ENCODE measurements around the gene ACTR6. TPM values are rescaled to one million over a fixed set of nuclear protein-coding genes. Genes with fewer than 3 reads are reported as not detected.
"Not testable (repeated sequence)": the region's sequence is repeated elsewhere in the genome, so short reads cannot be mapped to it uniquely, and the experiment has no call there.

The ACTR6 gene
- total RNA-seq, 1 experiment from 2014 or later = 38.8 TPM

DNA sequence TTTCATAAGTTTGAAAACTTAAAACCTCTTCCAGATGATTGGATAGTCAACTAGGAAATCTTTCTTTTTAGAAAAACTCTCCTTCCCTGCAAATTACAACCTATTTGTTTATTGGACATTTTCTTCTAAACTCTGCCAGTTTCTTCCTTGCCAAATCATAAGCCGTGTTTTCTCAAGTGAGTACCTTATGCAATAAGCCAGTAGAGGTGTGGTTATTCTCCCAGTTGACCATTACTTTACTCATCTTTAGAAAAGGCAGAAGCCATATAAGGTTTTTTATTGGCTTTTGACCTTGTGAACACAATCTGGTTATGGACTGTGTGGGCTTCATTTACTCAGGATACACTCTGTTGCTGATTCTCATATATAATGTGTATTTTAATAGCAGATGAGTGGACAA is 14.6 kb downstream of the ACTR6 start:
- H3K36me3 ChIP-seq (ENCODE audit: insufficient read depth, low read length) = peaks cover 48% of the 10 kb centered on the region
- no peaks in the 10 kb centered on the region for H3K4me1 ChIP-seq (ENCODE audit: low read length)
- H3K79me2 ChIP-seq (ENCODE audit: low read length) = peaks cover 4% of the 10 kb centered on the region; the same call in 1 of the 2 replicates
- H3K9me2 ChIP-seq (replicated peaks; ENCODE audit: insufficient read depth, low read length) = no peaks in the 10 kb centered on the region
- H3K9ac ChIP-seq (ENCODE audit: low read length) = no peak overlapping the region
- H3K4me3 ChIP-seq (ENCODE audit: low read length) = no peak overlapping the region
- H3K9me3 ChIP-seq (ENCODE audit: low read length) = no peaks in the 10 kb centered on the region
- H3K27me3 ChIP-seq (ENCODE audit: low read length) = no peaks in the 10 kb centered on the region
- no peak overlapping the region for H3K4me2 ChIP-seq (ENCODE audit: low read depth, low read length, poor library complexity, severe bottlenecking)
- H3K27ac ChIP-seq (ENCODE audit: low read length) = no peak overlapping the region
- no peaks in the 10 kb centered on the region for H4K20me1 ChIP-seq (ENCODE audit: insufficient read depth, low read depth, low read length)
- DNase-seq = no peak
- no peak overlapping the region for H2AFZ ChIP-seq (ENCODE audit: low read length)

DNA sequence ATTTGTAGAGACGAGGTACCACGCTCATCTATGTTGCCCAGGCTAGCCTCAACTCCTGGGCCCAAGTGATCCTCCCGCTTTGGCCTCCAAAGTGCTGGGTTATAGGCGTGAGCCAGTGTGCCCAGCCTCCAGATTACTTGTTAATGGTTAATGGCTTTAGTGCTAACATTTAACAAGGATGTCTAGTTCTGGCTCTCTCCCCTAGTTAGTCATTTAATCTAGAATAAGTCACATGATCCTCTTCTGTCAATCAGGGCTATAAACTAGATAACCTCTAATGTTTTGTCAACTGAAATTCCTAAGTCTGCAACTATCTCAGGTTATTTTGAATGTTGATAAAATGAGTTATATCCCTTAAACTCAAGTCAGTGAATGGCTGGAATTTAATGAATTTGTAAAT is 15.7 kb downstream of the ACTR6 start:
- Histone ChIP-seq H3K79me2 (ENCODE audit: low read length) (peaks cover 4% of the 10 kb centered on the region; the same call in 1 of the 2 replicates), H2AFZ (ENCODE audit: low read length) (no peak overlapping the region), H3K4me3 (ENCODE audit: low read length) (no peak overlapping the region), H3K27me3 (ENCODE audit: low read length) (no peaks in the 10 kb centered on the region), H3K36me3 (ENCODE audit: insufficient read depth, low read length) (peaks cover 55% of the 10 kb centered on the region), H3K27ac (ENCODE audit: low read length) (no peak overlapping the region), H3K4me1 (ENCODE audit: low read length) (no peaks in the 10 kb centered on the region), H4K20me1 (ENCODE audit: insufficient read depth, low read depth, low read length) (no peaks in the 10 kb centered on the region), H3K9me2 (replicated peaks; ENCODE audit: insufficient read depth, low read length) (no peaks in the 10 kb centered on the region), H3K9ac (ENCODE audit: low read length) (no peak overlapping the region), H3K9me3 (ENCODE audit: low read length) (no peaks in the 10 kb centered on the region), H3K4me2 (ENCODE audit: low read depth, low read length, poor library complexity, severe bottlenecking) (no peak overlapping the region)
- DNase-seq = no peak

DNA sequence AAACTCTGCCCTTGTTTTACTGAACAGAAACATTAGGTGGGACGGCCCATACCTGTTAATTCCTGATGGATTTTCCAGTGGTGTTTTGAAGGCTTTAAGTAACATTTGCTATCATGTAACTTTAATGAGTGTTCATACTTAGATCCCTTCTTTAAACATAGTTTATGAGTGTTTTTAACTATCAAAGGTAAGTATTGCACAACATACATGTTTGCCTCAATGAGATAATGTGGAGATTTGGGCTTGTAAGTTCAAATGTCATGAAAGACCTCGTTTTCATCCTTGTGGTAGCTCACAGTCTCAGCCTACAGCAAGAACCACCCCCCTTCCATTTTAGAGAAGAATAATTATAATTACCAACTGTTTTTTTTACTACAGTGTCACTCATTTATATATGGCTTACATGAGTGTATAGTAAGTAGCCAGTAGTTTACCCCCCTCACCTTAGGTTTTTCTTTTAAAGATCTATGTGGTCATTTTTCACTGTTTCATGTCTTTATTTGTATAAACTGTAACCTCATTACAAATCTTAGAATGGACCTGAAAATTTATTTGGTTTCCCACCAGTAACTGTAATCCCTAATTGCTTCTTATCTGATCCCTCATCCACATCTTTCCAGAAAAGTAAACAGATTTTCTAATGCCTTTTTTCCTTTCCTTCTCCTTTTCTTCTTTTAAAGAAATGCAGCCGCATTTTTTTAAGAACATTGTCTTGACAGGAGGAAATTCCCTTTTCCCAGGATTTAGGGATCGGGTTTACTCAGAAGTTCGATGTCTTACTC is 18.9 kb downstream of the ACTR6 start:
- H2AFZ ChIP-seq (ENCODE audit: low read length) = no peak overlapping the region
- H3K9me3 ChIP-seq (ENCODE audit: low read length) = no peaks in the 10 kb centered on the region
- H4K20me1 ChIP-seq (ENCODE audit: insufficient read depth, low read depth, low read length) = no peaks in the 10 kb centered on the region
- H3K4me3 ChIP-seq (ENCODE audit: low read length) = no peak overlapping the region
- no peaks in the 10 kb centered on the region for H3K9me2 ChIP-seq (replicated peaks; ENCODE audit: insufficient read depth, low read length)
- no peak overlapping the region for H3K9ac ChIP-seq (ENCODE audit: low read length)
- no peaks in the 10 kb centered on the region for H3K4me1 ChIP-seq (ENCODE audit: low read length)
- H3K27me3 ChIP-seq (ENCODE audit: low read length) = no peaks in the 10 kb centered on the region
- H3K27ac ChIP-seq (ENCODE audit: low read length) = no peak overlapping the region
- peaks cover 43% of the 10 kb centered on the region; the same call in 1 of the 2 replicates for H3K36me3 ChIP-seq (ENCODE audit: insufficient read depth, low read length)
- H3K79me2 ChIP-seq (ENCODE audit: low read length) = peaks cover 4% of the 10 kb centered on the region; the same call in 1 of the 2 replicates
- no peak for DNase-seq
- no peak overlapping the region for H3K4me2 ChIP-seq (ENCODE audit: low read depth, low read length, poor library complexity, severe bottlenecking)

DNA sequence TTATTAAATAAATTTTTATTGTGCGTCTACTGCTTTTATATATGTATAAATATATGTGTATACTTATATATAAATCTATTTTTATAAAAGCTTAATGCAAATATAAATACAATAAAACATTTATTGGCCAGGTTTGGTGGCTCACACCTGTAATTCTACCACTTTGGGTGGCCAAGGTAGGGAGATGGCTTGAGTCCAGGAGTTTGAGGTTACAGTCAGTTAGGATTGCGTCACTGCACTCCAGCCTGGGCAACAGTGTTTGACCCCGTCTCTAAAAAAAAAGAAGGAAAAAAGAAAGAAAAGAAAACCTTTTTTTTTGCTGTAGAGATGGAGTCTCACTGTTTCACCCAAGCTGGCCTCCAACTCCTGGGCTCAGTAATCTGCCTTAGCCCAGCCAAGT is 20.9 kb downstream of the ACTR6 start:
- peaks cover 45% of the 10 kb centered on the region for H3K36me3 ChIP-seq (ENCODE audit: insufficient read depth, low read length)

DNA sequence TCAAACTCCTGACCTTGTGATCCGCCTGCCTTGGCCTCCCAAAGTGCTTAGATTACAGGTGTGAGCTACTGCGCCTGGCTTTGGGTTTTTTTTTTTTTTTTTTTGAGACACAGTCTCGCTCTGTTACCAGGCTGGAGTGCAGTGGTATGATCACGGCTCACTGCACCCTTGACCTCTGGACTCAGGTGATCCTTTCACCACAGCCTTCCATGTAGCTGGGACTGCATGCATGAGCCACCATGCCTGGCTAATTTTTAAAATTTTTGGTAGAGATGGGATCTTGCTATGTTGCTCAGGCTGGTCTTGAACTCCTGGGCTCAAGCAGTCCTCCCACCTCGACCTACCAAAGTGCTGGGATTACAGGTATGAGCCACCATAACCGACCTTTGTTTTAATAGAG is 21.6 kb downstream of the ACTR6 start:
- H4K20me1 ChIP-seq (ENCODE audit: insufficient read depth, low read depth, low read length); H3K9ac ChIP-seq (ENCODE audit: low read length); H3K9me2 ChIP-seq (replicated peaks; ENCODE audit: insufficient read depth, low read length); H3K4me3 ChIP-seq (ENCODE audit: low read length); H3K27me3 ChIP-seq (ENCODE audit: low read length); H3K4me1 ChIP-seq (ENCODE audit: low read length); H3K79me2 ChIP-seq (ENCODE audit: low read length); DNase-seq; H3K4me2 ChIP-seq (ENCODE audit: low read depth, low read length, poor library complexity, severe bottlenecking); H2AFZ ChIP-seq (ENCODE audit: low read length); H3K27ac ChIP-seq (ENCODE audit: low read length); H3K9me3 ChIP-seq (ENCODE audit: low read length): not testable (repeated sequence)
- H3K36me3 ChIP-seq (ENCODE audit: insufficient read depth, low read length) = peaks cover 42% of the 10 kb centered on the region

More for the DNA sequence above, 20.9 kb downstream of the ACTR6 start:
- no peak for DNase-seq
- H3K4me2 ChIP-seq (ENCODE audit: low read depth, low read length, poor library complexity, severe bottlenecking) = no peak overlapping the region
- no peak overlapping the region for H3K4me3 ChIP-seq (ENCODE audit: low read length)
- no peaks in the 10 kb centered on the region for H4K20me1 ChIP-seq (ENCODE audit: insufficient read depth, low read depth, low read length)
- no peaks in the 10 kb centered on the region for H3K9me2 ChIP-seq (replicated peaks; ENCODE audit: insufficient read depth, low read length)
- H3K9ac ChIP-seq (ENCODE audit: low read length) = no peak overlapping the region
- H3K9me3 ChIP-seq (ENCODE audit: low read length) = no peaks in the 10 kb centered on the region
- no peak overlapping the region for H3K27ac ChIP-seq (ENCODE audit: low read length)
- no peaks in the 10 kb centered on the region for H3K27me3 ChIP-seq (ENCODE audit: low read length)
- no peak overlapping the region for H2AFZ ChIP-seq (ENCODE audit: low read length)
- H3K79me2 ChIP-seq (ENCODE audit: low read length) = no peaks in the 10 kb centered on the region
- H3K4me1 ChIP-seq (ENCODE audit: low read length) = no peaks in the 10 kb centered on the region

DNA sequence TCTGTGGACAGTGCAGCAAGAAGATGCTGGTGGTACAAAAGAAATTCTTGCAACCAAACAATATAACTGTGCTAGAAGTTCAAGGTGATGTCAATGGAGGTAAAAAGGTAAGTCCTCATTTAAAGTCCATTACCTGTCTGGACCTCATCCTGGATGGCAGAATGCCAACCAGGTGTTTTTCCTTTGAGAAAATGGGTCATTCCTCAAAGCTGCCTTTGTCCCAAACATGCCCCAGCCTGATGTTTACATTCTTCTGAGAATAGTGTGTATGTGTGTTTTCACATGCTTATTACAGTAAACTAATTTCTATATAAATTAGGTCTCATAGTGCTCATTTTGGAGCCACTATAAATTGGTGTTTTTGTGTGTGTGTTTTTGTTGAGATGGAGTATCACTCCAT is 24.9 kb downstream of the ACTR6 start:
- Histone ChIP-seq H3K27ac (ENCODE audit: low read length) (no peak overlapping the region), H3K36me3 (ENCODE audit: insufficient read depth, low read length) (peaks cover 23% of the 10 kb centered on the region), H3K4me2 (ENCODE audit: low read depth, low read length, poor library complexity, severe bottlenecking) (no peak overlapping the region), H3K9me3 (ENCODE audit: low read length) (no peaks in the 10 kb centered on the region), H3K4me1 (ENCODE audit: low read length) (no peaks in the 10 kb centered on the region), H4K20me1 (ENCODE audit: insufficient read depth, low read depth, low read length) (no peaks in the 10 kb centered on the region), H3K9ac (ENCODE audit: low read length) (no peak overlapping the region), H3K27me3 (ENCODE audit: low read length) (no peaks in the 10 kb centered on the region), H2AFZ (ENCODE audit: low read length) (no peak overlapping the region), H3K79me2 (ENCODE audit: low read length) (no peaks in the 10 kb centered on the region), H3K4me3 (ENCODE audit: low read length) (no peak overlapping the region), H3K9me2 (replicated peaks; ENCODE audit: insufficient read depth, low read length) (no peaks in the 10 kb centered on the region)
- DNase-seq = no peak

DNA sequence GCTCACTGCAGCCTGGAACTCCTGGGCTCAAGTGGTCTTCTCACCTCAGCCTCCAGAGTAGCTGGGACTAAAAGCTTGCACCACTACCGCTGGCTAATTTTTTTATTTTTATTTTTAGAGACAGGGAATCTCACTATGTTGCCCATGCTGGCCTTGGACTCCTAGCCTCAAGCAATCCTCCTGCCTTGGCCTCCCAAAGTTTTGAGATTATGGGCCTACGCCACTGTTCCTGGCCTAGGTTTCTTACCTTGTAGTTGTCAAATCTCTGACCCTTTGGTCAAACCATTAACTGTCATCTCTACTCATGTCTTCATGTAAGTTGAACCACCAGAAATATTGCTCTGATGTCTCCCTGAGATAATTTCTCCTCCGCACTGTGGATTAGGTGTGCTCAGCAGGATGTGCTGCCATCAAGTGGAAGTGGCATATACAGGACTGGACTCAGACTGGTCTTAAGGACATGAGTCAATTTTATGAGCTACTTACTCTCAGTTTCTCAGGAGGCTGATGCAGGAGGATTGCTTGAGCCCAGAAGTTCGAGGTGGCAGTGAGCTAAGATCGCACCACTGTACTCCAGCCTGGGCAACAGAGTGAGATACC is 28.5 kb downstream of the ACTR6 start:
- DNase-seq = peak; percentile 45
- H3K4me1 ChIP-seq (ENCODE audit: low read length) = no peaks in the 10 kb centered on the region
- no peaks in the 10 kb centered on the region for H4K20me1 ChIP-seq (ENCODE audit: insufficient read depth, low read depth, low read length)
- no peak overlapping the region for H3K4me3 ChIP-seq (ENCODE audit: low read length)
- H3K9me3 ChIP-seq (ENCODE audit: low read length) = no peaks in the 10 kb centered on the region
- H3K9me2 ChIP-seq (replicated peaks; ENCODE audit: insufficient read depth, low read length) = no peaks in the 10 kb centered on the region
- no peak overlapping the region for H3K9ac ChIP-seq (ENCODE audit: low read length)
- H3K36me3 ChIP-seq (ENCODE audit: insufficient read depth, low read length) = peaks cover 15% of the 10 kb centered on the region
- no peaks in the 10 kb centered on the region for H3K79me2 ChIP-seq (ENCODE audit: low read length)
- H2AFZ ChIP-seq (ENCODE audit: low read length) = no peak overlapping the region
- H3K27ac ChIP-seq (ENCODE audit: low read length) = no peak overlapping the region
- no peaks in the 10 kb centered on the region for H3K27me3 ChIP-seq (ENCODE audit: low read length)
- H3K4me2 ChIP-seq (ENCODE audit: low read depth, low read length, poor library complexity, severe bottlenecking) = no peak overlapping the region

DNA sequence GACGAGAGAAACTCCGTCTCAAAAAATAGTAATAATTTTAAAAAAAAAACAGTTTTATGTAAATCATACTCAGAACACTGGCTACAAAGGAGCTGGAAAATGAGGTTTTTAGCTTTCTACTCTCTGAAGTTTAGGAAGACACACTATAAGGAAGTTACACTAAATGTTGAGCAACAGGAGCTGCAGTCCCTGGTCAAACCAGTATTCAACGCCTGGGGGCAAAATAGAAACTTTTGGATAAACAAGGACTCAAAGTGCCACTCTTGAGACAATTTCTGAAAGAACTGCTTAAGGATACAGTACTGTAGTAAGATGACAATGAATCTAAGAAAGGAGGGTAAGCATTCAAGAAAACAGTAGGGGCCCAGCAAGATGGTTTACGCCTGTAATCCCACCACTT is 29.3 kb downstream of the ACTR6 start:
- Histone ChIP-seq H3K9me2 (replicated peaks; ENCODE audit: insufficient read depth, low read length) (no peaks in the 10 kb centered on the region), H4K20me1 (ENCODE audit: insufficient read depth, low read depth, low read length) (no peaks in the 10 kb centered on the region), H3K27ac (ENCODE audit: low read length) (no peak overlapping the region), H3K4me2 (ENCODE audit: low read depth, low read length, poor library complexity, severe bottlenecking) (no peak overlapping the region), H3K79me2 (ENCODE audit: low read length) (no peaks in the 10 kb centered on the region), H3K4me3 (ENCODE audit: low read length) (no peak overlapping the region), H3K9ac (ENCODE audit: low read length) (no peak overlapping the region), H3K36me3 (ENCODE audit: insufficient read depth, low read length) (peaks cover 15% of the 10 kb centered on the region), H3K4me1 (ENCODE audit: low read length) (0 out of 2 replicates have a peak, but pooled peaks cover 2% of the 10 kb centered on the region), H3K27me3 (ENCODE audit: low read length) (no peaks in the 10 kb centered on the region), H3K9me3 (ENCODE audit: low read length) (no peaks in the 10 kb centered on the region), H2AFZ (ENCODE audit: low read length) (no peak overlapping the region)
- no peak for DNase-seq

All from Karpas-422 (cell line).